Esophagus muscularis mucosa (tissue), 4 donors: Measurements from ENCODE around the gene RAB11FIP4. TPM values are rescaled to one million over a fixed set of nuclear protein-coding genes. Genes with fewer than 3 reads are reported as not detected.

ENCODE experiments used
- DNase-seq: peaks from one replicate; pipeline ENCODE4 v3.0.0-alpha.2; 2017; ENCODE audit errors: extremely low spot score
- H3K27ac ChIP-seq, 4 donors: fragments of 200-600 bp; sonication (generic); replicated peaks in 1 of 4; 1 replicate in 3 of 4; 2 replicates in 1 of 4; pipeline ENCODE4 v1.5.1; 2016 to 2019; ENCODE audit warnings: mild to moderate bottlenecking in 1 of 4
- H3K27me3 ChIP-seq, 4 donors: fragments of 200-600 bp; sonication (generic); one replicate each; pipeline versions ENCODE4 v1.5.1 to v1.6.0; 2016 to 2019
- H3K36me3 ChIP-seq, 4 donors: fragments of 200-600 bp; sonication (generic); one replicate each; pipeline ENCODE4 v1.5.1; 2016 to 2019
- H3K4me1 ChIP-seq, 4 donors: fragments of 200-600 bp; sonication (generic); one replicate each; pipeline ENCODE4 v1.5.1; 2016 to 2019
- H3K4me3 ChIP-seq, 4 donors: fragments of 200-600 bp; sonication (generic); 1 replicate in 2 of 4; 2 replicates in 2 of 4; pipeline ENCODE4 v1.5.1; 2016 to 2019; ENCODE audit warnings: mild to moderate bottlenecking in 4 of 4, moderate library complexity in 1 of 4
- H3K9me3 ChIP-seq, 4 donors: fragments of 200-600 bp; sonication (generic); 1 replicate in 3 of 4; 2 replicates in 1 of 4; pipeline ENCODE4 v1.5.1; 2016 to 2019
- CTCF ChIP-seq, 3 experiments: fragments of 200-600 bp in 2 of 3; fragments of 450-650 bp in 1 of 3; sonication (generic) in 2 of 3; IDR thresholded peaks; one replicate each; pipeline ENCODE4 v1.5.1; 2017 to 2019; ENCODE audit warnings: antibody characterized with exemption in 3 of 3, mild to moderate bottlenecking in 2 of 3, moderate library complexity in 1 of 3
- EP300 ChIP-seq: sonication (generic); formaldehyde crosslinking; IDR thresholded peaks from one replicate; pipeline ENCODE4 v1.6.1; 2017; ENCODE audit warnings: antibody characterized with exemption
- POLR2A ChIP-seq: fragments of 450-650 bp; IDR thresholded peaks from one replicate; pipeline ENCODE4 v1.6.1; 2017; ENCODE audit warnings: antibody characterized with exemption, moderate library complexity, mild to moderate bottlenecking, low read depth
- POLR2AphosphoS5 ChIP-seq, 2 donors: sonication (generic); formaldehyde crosslinking; IDR thresholded peaks; one replicate each; pipeline ENCODE4 v1.6.1; 2017; ENCODE audit warnings: antibody characterized with exemption in 2 of 2
- WGBS: methylation state at CpG from one replicate; pipeline ENCODE4 v1.1.5; 2018; 5-methylcytosine and 5-hydroxymethylcytosine counted together
- intact Hi-C: fragments of 100-400 bp; cut with DNase I; formaldehyde crosslinking; loops from one replicate; pipeline ENCODE4 v1.15.1; 2023
- total RNA-seq, 4 donors: library from RNA; depleted of rRNA; stranded (reverse); fragments of >200 nt; gene quantifications; one replicate each; pipeline versions ENCODE4 v1.1.0 to v1.2.1, GENCODE V29; 2016

Gene RAB11FIP4
- total RNA-seq, 4 donors from 2014 or later: 0.75 to 2.3 (median 1.7) TPM

GRCh38 chr17:31509095-31509804 lies 117.8 kb downstream of the RAB11FIP4 start:
- WGBS: 74% methylated on average over 12 of the region's 13 CpGs
- H3K27ac ChIP-seq: no peak overlapping the region
- no peaks in the 10 kb centered on the region for H3K9me3 ChIP-seq
- intact Hi-C loops: no loop called here
- TF ChIP-seq CTCF (IDR thresholded peaks at IDR 0.05) (no peak), POLR2AphosphoS5 (IDR thresholded peaks at IDR 0.05) (no peak), POLR2A (no peak), EP300 (no peak)
- peaks cover 0 to 13% (median 0%) of the 10 kb centered on the region in 4 donors for H3K27me3 ChIP-seq
- DNase-seq: no peak
- H3K4me3 ChIP-seq: no peak overlapping the region
- no peaks in the 10 kb centered on the region for H3K36me3 ChIP-seq
- H3K4me1 ChIP-seq: peaks cover 8 to 20% (median 12%) of the 10 kb centered on the region in 4 donors

GRCh38 chr17:31509805-31510177 lies 118.3 kb downstream of the RAB11FIP4 start:
- H3K36me3 ChIP-seq: no peaks in the 10 kb centered on the region
- H3K27me3 ChIP-seq: peaks cover 0 to 13% (median 0%) of the 10 kb centered on the region in 4 donors
- H3K27ac ChIP-seq: no peak overlapping the region
- WGBS: 87% methylated on average over 5 of the region's 5 CpGs
- no peak overlapping the region for H3K4me3 ChIP-seq
- no peak for DNase-seq
- TF ChIP-seq POLR2AphosphoS5 (IDR thresholded peaks at IDR 0.05): no peak
- no peak for TF ChIP-seq CTCF (IDR thresholded peaks at IDR 0.05)
- TF ChIP-seq POLR2A: no peak
- intact Hi-C loops: no loop called here
- peaks cover 8 to 20% (median 12%) of the 10 kb centered on the region in 4 donors for H3K4me1 ChIP-seq
- no peaks in the 10 kb centered on the region for H3K9me3 ChIP-seq

- H3K27me3 ChIP-seq: peaks cover 0 to 13% (median 0%) of the 10 kb centered on the region in 4 donors
- H3K9me3 ChIP-seq: no peaks in the 10 kb centered on the region
- H3K4me3 ChIP-seq: no peak overlapping the region
- WGBS: 59% methylated on average over 14 of the region's 14 CpGs
- H3K27ac ChIP-seq: no peak overlapping the region
- intact Hi-C loops: no loop called here
- peaks cover 8 to 20% (median 12%) of the 10 kb centered on the region in 4 donors for H3K4me1 ChIP-seq
- no peak for DNase-seq
- no peak for TF ChIP-seq POLR2AphosphoS5 (IDR thresholded peaks at IDR 0.05)
- no peak for TF ChIP-seq POLR2A
- TF ChIP-seq EP300: no peak
- TF ChIP-seq CTCF (IDR thresholded peaks at IDR 0.05): no peak
- no peaks in the 10 kb centered on the region for H3K36me3 ChIP-seq
Measured at GRCh38 chr17:31510308-31511194, 119.1 kb downstream of the RAB11FIP4 start.

GRCh38 chr17:31511195-31511578 lies 119.7 kb downstream of the RAB11FIP4 start:
- no peaks in the 10 kb centered on the region for H3K9me3 ChIP-seq
- H3K36me3 ChIP-seq: no peaks in the 10 kb centered on the region
- WGBS: 76% methylated on average over 8 of the region's 9 CpGs
- peaks cover 8 to 20% (median 12%) of the 10 kb centered on the region in 4 donors for H3K4me1 ChIP-seq
- peaks cover 0 to 13% (median 0%) of the 10 kb centered on the region in 4 donors for H3K27me3 ChIP-seq
- no peak for DNase-seq
- H3K4me3 ChIP-seq: no peak overlapping the region
- intact Hi-C loops: no loop called here
- TF ChIP-seq POLR2A (no peak), EP300 (no peak), POLR2AphosphoS5 (IDR thresholded peaks at IDR 0.05) (no peak), CTCF (IDR thresholded peaks at IDR 0.05) (no peak)
- H3K27ac ChIP-seq: no peak overlapping the region
